ENCODE measurements around the gene SRSF1. TPM values are rescaled to one million over a fixed set of nuclear protein-coding genes. Genes with fewer than 3 reads are reported as not detected.
A peak's percentile ranks its signal among the peaks of the same experiment; 100 is the strongest.

Gene SRSF1
- total and polyA plus RNA-seq, 10 donors: 65.8 to 213 (median 172) TPM

- Histone ChIP-seq H3K27ac (peak overlapping the region in 1 of 8 donors; percentile 6), H3K36me3 (peaks cover 2 to 34% (median 17%) of the 10 kb centered on the region in 6 donors), H3K9me3 (no peaks in the 10 kb centered on the region), H3K4me3 (peak overlapping the region in 1 of 8 donors; percentile 14), H3K27me3 (replicated peaks in 1 of 7) (no peaks in the 10 kb centered on the region), H3K4me1 (peaks cover 39 to 89% (median 75%) of the 10 kb centered on the region in 6 donors)
- intact Hi-C loops (cut with DNase I; ENCODE audit: low total_unique reads): no loop called here
- 68 to 79% (median 75%) methylated on average over 4 of the region's 4 CpGs for WGBS, 5 donors
- DNase-seq: no peak
- TF ChIP-seq POLR2A (IDR thresholded peaks at IDR 0.05): no peak
- no peak for TF ChIP-seq CTCF (IDR thresholded peaks at IDR 0.05 in 8 of 11, conservative IDR thresholded peaks at IDR 0.05 in 3 of 11)
- no peak for TF ChIP-seq POLR2AphosphoS5 (IDR thresholded peaks at IDR 0.05)
Measured at GRCh38 chr17:57984936-57985674, 21.9 kb downstream of the SRSF1 start.

- Histone ChIP-seq H3K27me3 (replicated peaks in 1 of 7) (no peaks in the 10 kb centered on the region), H3K4me3 (no peak overlapping the region), H3K9me3 (no peaks in the 10 kb centered on the region), H3K4me1 (peaks cover 39 to 85% (median 68%) of the 10 kb centered on the region in 6 donors), H3K27ac (peak overlapping the region in 1 of 8 donors; percentile 6), H3K36me3 (peaks cover 3 to 41% (median 24%) of the 10 kb centered on the region in 6 donors)
- 45 to 51% (median 48%) methylated on average over 4 of the region's 4 CpGs for WGBS, 5 donors
- no peak for TF ChIP-seq POLR2AphosphoS5 (IDR thresholded peaks at IDR 0.05)
- no peak for TF ChIP-seq POLR2A (IDR thresholded peaks at IDR 0.05)
- no peak for TF ChIP-seq CTCF (IDR thresholded peaks at IDR 0.05 in 8 of 11, conservative IDR thresholded peaks at IDR 0.05 in 3 of 11)
- no peak for DNase-seq
- intact Hi-C loops (cut with DNase I; ENCODE audit: low total_unique reads): no loop called here
Measured at GRCh38 chr17:57984261-57984890, 22.7 kb downstream of the SRSF1 start.

GRCh38 chr17:57983446-57983845, 23.6 kb downstream of the SRSF1 start:
- peaks cover 36 to 80% (median 59%) of the 10 kb centered on the region in 6 donors for H3K4me1 ChIP-seq
- no peaks in the 10 kb centered on the region for H3K9me3 ChIP-seq
- H3K36me3 ChIP-seq: peaks cover 5 to 50% (median 32%) of the 10 kb centered on the region in 6 donors
- H3K27me3 ChIP-seq (replicated peaks in 1 of 7): no peaks in the 10 kb centered on the region
- intact Hi-C loops (cut with DNase I; ENCODE audit: low total_unique reads): no loop called here
- no peak overlapping the region for H3K27ac ChIP-seq
- 91 to 100% (median 100%) methylated on average over 1 of the region's 1 CpG for WGBS, 5 donors
- TF ChIP-seq POLR2AphosphoS5 (IDR thresholded peaks at IDR 0.05): no peak
- no peak for TF ChIP-seq CTCF (IDR thresholded peaks at IDR 0.05 in 8 of 11, conservative IDR thresholded peaks at IDR 0.05 in 3 of 11)
- no peak for TF ChIP-seq POLR2A (IDR thresholded peaks at IDR 0.05)
- H3K4me3 ChIP-seq: no peak overlapping the region
- DNase-seq: no peak
